ENCODE measurements around the gene CENPO. TPM values are rescaled to one million over a fixed set of nuclear protein-coding genes. Genes with fewer than 3 reads are reported as not detected.

The CENPO gene
- polyA plus RNA-seq, 3 donors: 1.6 to 2.6 (median 2.3) TPM

DNA sequence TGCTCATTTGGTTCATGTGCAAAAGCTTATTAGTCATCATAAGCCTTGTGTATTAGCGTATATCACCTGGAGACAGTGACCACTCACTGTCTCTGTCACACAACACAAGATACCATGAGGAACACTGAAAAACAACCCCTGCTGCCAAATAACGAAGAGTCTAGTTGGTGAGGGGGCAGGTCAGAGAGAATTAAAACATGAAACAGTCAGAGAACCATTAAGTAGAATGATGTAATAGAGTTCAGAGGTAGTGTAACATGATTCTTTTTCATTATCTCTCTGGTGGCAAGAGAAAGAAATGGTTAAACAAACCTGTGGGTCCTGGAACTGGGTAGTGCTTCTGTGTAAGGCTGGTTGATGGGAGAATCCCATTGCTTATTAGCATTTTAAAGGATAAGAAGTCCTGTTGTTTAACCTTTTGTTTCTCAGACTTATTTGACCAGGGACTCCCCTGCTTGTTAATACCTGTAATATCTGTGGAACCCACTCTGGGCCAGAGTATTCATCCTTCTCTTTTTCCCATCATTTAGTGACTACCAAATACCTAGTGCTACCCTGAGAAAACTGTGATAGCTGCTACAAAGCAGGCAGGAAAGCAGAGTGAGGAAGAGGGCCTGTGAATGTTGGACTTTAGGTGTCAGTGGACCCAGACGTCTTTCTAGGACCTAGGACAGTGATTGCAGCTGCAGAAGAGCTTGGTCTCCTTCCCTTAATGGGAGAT, 38.1 kb upstream of the CENPO start:
- intact Hi-C loops (cut with micrococcal nuclease): no loop called here
- Histone ChIP-seq H4K20me1 (ENCODE audit: insufficient read depth, low read length) (peaks cover 3% of the 10 kb centered on the region), H3K36me3 (replicated peaks in 1 of 2; ENCODE audit: control insufficient read depth in 1 of 2, insufficient read depth in 2 of 2, low read length in 2 of 2) (peaks cover 67 to 91% of the 10 kb centered on the region in 2 donors), H3K4me3 (replicated peaks in 1 of 3; ENCODE audit: low read depth in 2 of 3, low read length in 3 of 3) (no peak overlapping the region), H3K27me3 (ENCODE audit: control insufficient read depth in 2 of 2, insufficient read depth in 2 of 2, low read length in 2 of 2) (no peaks in the 10 kb centered on the region), H3K27ac (ENCODE audit: low read depth in 1 of 2, low read length in 2 of 2) (no peak overlapping the region), H3K9me3 (replicated peaks in 1 of 2; ENCODE audit: control insufficient read depth in 1 of 2, insufficient read depth in 1 of 2, low read length in 2 of 2) (no peaks in the 10 kb centered on the region), H2AFZ (ENCODE audit: insufficient read depth, low read depth, low read length, poor library complexity, severe bottlenecking) (no peak overlapping the region), H3K4me2 (replicated peaks; ENCODE audit: extremely low read depth, low read length, poor library complexity, severe bottlenecking) (no peak overlapping the region), H3K79me2 (ENCODE audit: insufficient read depth, low read length) (no peaks in the 10 kb centered on the region), H3K4me1 (ENCODE audit: control insufficient read depth in 1 of 2, insufficient read depth in 2 of 2, low read length in 2 of 2) (no peaks in the 10 kb centered on the region), H3K9ac (ENCODE audit: insufficient read depth, low read length, poor library complexity, severe bottlenecking) (no peak overlapping the region)
- no peak overlapping the region for H3K27ac Mint-ChIP-seq
- no peak overlapping the region for H3K4me3 Mint-ChIP-seq
- no peaks in the 10 kb centered on the region for H3K9me3 Mint-ChIP-seq
- H3K36me3 Mint-ChIP-seq: peaks cover 20 to 32% of the 10 kb centered on the region in 2 donors
- no CpG with 5 or more reads among the region's 3 CpGs for WGBS (ENCODE audit: insufficient coverage)
- no peak for TF ChIP-seq CTCF (IDR thresholded peaks at IDR 0.05)
- H3K4me1 Mint-ChIP-seq: no peaks in the 10 kb centered on the region
- H3K27me3 Mint-ChIP-seq (ENCODE audit: low read depth in 3 of 3): no peaks in the 10 kb centered on the region
- DNase-seq: no peak

DNA sequence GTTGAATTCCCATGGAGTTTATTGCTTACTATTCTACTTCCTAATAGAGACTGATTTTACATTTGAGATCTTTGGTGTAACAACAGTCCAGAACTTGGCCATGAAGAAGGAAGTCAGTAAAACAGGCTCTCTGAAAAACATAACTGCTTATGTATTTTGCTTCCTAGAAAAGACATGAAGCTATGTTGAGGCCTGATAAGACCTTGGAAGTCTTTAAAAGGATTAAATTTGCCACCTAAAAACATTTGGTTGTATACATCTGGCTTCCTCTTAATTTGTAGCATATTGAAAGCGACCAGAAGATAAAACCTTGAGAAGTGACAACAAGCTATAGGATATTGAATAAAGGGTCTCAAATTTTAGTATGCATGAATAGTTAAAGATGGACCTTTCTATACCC, 36.4 kb upstream of the CENPO start:
- Mint-ChIP-seq H3K9me3 (no peaks in the 10 kb centered on the region), H3K4me1 (no peaks in the 10 kb centered on the region), H3K27ac (no peak overlapping the region), H3K4me3 (no peak overlapping the region), H3K27me3 (ENCODE audit: low read depth in 3 of 3) (no peaks in the 10 kb centered on the region), H3K36me3 (peaks cover 27 to 42% of the 10 kb centered on the region in 2 donors)
- H3K36me3 ChIP-seq (replicated peaks in 1 of 2; ENCODE audit: control insufficient read depth in 1 of 2, insufficient read depth in 2 of 2, low read length in 2 of 2): peaks cover 75 to 95% of the 10 kb centered on the region in 2 donors
- H4K20me1 ChIP-seq (ENCODE audit: insufficient read depth, low read length): peaks cover 3% of the 10 kb centered on the region
- DNase-seq: no peak
- intact Hi-C loops (cut with micrococcal nuclease): no loop called here
- no peak overlapping the region for H3K27ac ChIP-seq (ENCODE audit: low read depth in 1 of 2, low read length in 2 of 2)
- H3K9ac ChIP-seq (ENCODE audit: insufficient read depth, low read length, poor library complexity, severe bottlenecking): no peak overlapping the region
- no peak overlapping the region for H2AFZ ChIP-seq (ENCODE audit: insufficient read depth, low read depth, low read length, poor library complexity, severe bottlenecking)
- no peaks in the 10 kb centered on the region for H3K27me3 ChIP-seq (ENCODE audit: control insufficient read depth in 2 of 2, insufficient read depth in 2 of 2, low read length in 2 of 2)
- no peak overlapping the region for H3K4me3 ChIP-seq (replicated peaks in 1 of 3; ENCODE audit: low read depth in 2 of 3, low read length in 3 of 3)
- no peaks in the 10 kb centered on the region for H3K79me2 ChIP-seq (ENCODE audit: insufficient read depth, low read length)
- no peaks in the 10 kb centered on the region for H3K9me3 ChIP-seq (replicated peaks in 1 of 2; ENCODE audit: control insufficient read depth in 1 of 2, insufficient read depth in 1 of 2, low read length in 2 of 2)
- TF ChIP-seq CTCF (IDR thresholded peaks at IDR 0.05): no peak
- no CpG with 5 or more reads among the region's 1 CpG for WGBS (ENCODE audit: insufficient coverage)
- H3K4me2 ChIP-seq (replicated peaks; ENCODE audit: extremely low read depth, low read length, poor library complexity, severe bottlenecking): no peak overlapping the region
- H3K4me1 ChIP-seq (ENCODE audit: control insufficient read depth in 1 of 2, insufficient read depth in 2 of 2, low read length in 2 of 2): no peaks in the 10 kb centered on the region
